K562 (cell line): Measurements from ENCODE around the gene ADPRH. TPM values are rescaled to one million over a fixed set of nuclear protein-coding genes. Genes with fewer than 3 reads are reported as not detected.

Experiments
- ARID2 ChIP-seq: fragments of 450-650 bp; IDR thresholded peaks from 2 replicates; pipeline ENCODE4 v1.6.1; 2017; ENCODE audit warnings: antibody characterized with exemption, mild to moderate bottlenecking
- BDP1 ChIP-seq: IDR thresholded peaks from 3 replicates; pipeline ENCODE4 v1.6.1; 2011; ENCODE audit not compliant: insufficient read length, insufficient read depth
- CBFA2T2 ChIP-seq: fragments of 450-650 bp; conservative IDR thresholded peaks from 2 replicates; pipeline ENCODE4 v1.6.1; 2017; ENCODE audit warnings: mild to moderate bottlenecking
- KLF10 ChIP-seq: fragments of 250-450 bp; sonication (Bioruptor Pico); IDR thresholded peaks from 2 replicates; pipeline ENCODE4 v1.6.1; 2021; ENCODE audit warnings: matching md5 sums
- MEF2A ChIP-seq: IDR thresholded peaks from 2 replicates; pipeline ENCODE4 v1.6.1; 2011; ENCODE audit warnings: low read depth, mild to moderate bottlenecking, low read length, moderate library complexity; ENCODE audit not compliant: control insufficient read depth
- NFE2L1 ChIP-seq: fragments of 450-650 bp; IDR thresholded peaks from 2 replicates; pipeline ENCODE4 v1.6.1; 2016; ENCODE audit warnings: missing genetic modification characterization, low read depth, mild to moderate bottlenecking, missing compliant biosample characterization, moderate library complexity, borderline replicate concordance
- NR2C2 ChIP-seq, 2 experiments: fragments of 200-800 bp in 1 of 2; sonication (Bioruptor generic) in 1 of 2; sonication (generic) in 1 of 2; formaldehyde crosslinking in 1 of 2; IDR thresholded peaks; 2 replicates each; pipeline versions ENCODE4 v1.6.1 to v1.8.0; 2016 to 2022; ENCODE audit warnings: mild to moderate bottlenecking in 1 of 2, missing compliant biosample characterization in 1 of 2, missing genetic modification characterization in 1 of 2, missing genetic modification reagents in 1 of 2
- POLR2AphosphoS5 ChIP-seq: IDR thresholded peaks from 2 replicates; pipeline ENCODE4 v1.6.1; 2011; ENCODE audit warnings: mild to moderate bottlenecking, low read depth, low read length, moderate library complexity; ENCODE audit not compliant: control insufficient read depth, insufficient read depth
- PTRF ChIP-seq: fragments of 450-650 bp; IDR thresholded peaks from 2 replicates; pipeline ENCODE4 v1.6.1; 2016; ENCODE audit warnings: mild to moderate bottlenecking, missing genetic modification characterization, missing compliant biosample characterization
- RBM25 ChIP-seq: fragments of 200-400 bp; formaldehyde crosslinking; IDR thresholded peaks from 2 replicates; pipeline ENCODE4 v1.6.1; 2018; ENCODE audit warnings: low read length, low read depth, moderate library complexity; ENCODE audit not compliant: severe bottlenecking
- RFX1 ChIP-seq: fragments of 450-650 bp; IDR thresholded peaks from 2 replicates; pipeline ENCODE4 v1.6.1; 2016; ENCODE audit warnings: mild to moderate bottlenecking, moderate library complexity
- RHOXF2B ChIP-seq: fragments of 250-450 bp; sonication (Bioruptor Pico); conservative IDR thresholded peaks from 2 replicates; pipeline ENCODE4 v1.5.1; 2021
- SAFB ChIP-seq: fragments of 200-400 bp; formaldehyde crosslinking; IDR thresholded peaks from 2 replicates; pipeline ENCODE4 v1.6.1; 2017; ENCODE audit warnings: low read depth, low read length, borderline replicate concordance
- TCF3 ChIP-seq: sonication (generic); formaldehyde crosslinking; IDR thresholded peaks from 2 replicates; pipeline ENCODE4 v1.4.0; 2020; ENCODE audit warnings: mild to moderate bottlenecking, missing genetic modification reagents
- XRCC3 ChIP-seq: fragments of 450-650 bp; IDR thresholded peaks from 2 replicates; pipeline ENCODE4 v1.6.1; 2017; ENCODE audit warnings: mild to moderate bottlenecking, moderate library complexity
- ZNF384 ChIP-seq: IDR thresholded peaks from 2 replicates; pipeline ENCODE4 v1.6.1; 2012; ENCODE audit warnings: low read depth, low read length, improper control_type of control experiment
- ZNF444 ChIP-seq: fragments of 250-450 bp; sonication (Bioruptor Pico); IDR thresholded peaks from 2 replicates; pipeline ENCODE4 v1.4.0; 2020; ENCODE audit warnings: mild to moderate bottlenecking, moderate library complexity
- ZNF586 ChIP-seq: fragments of 450-650 bp; formaldehyde crosslinking; conservative IDR thresholded peaks from 2 replicates; pipeline ENCODE4 v1.4.0; 2020; ENCODE audit warnings: mild to moderate bottlenecking, moderate library complexity
- ZZZ3 ChIP-seq: fragments of 450-650 bp; IDR thresholded peaks from 2 replicates; pipeline ENCODE4 v1.6.1; 2016; ENCODE audit warnings: antibody characterized with exemption, mild to moderate bottlenecking, moderate library complexity
- polyA plus RNA-seq, 8 experiments: library from polyadenylated mRNA; depleted of rRNA in 4 of 8; stranded (reverse) in 5 of 8; unstranded in 3 of 8; fragments of >200 nt; fragmentation: Nextera tagmentation in 2 of 8; fragmentation: Illumina TruSeq in 1 of 8; extraction: Ambion mirVana in 2 of 8; extraction: Trizol in 1 of 8; gene quantifications; 2 replicates each; pipeline versions ENCODE4 v1.2.1 to v1.2.3, GENCODE V29; 2011 to 2014; ENCODE audit warnings: inconsistent platforms in 1 of 8, missing spikeins in 1 of 8
- total RNA-seq, 7 experiments: library from RNA; depleted of rRNA in 6 of 7; stranded (reverse); fragments of >200 nt in 6 of 7; fragmentation: Illumina TruSeq in 2 of 7; extraction: Trizol in 2 of 7; gene quantifications; 2 replicates each; pipeline versions ENCODE4 v1.2.1 to v1.2.3, GENCODE V29; 2011 to 2021; ENCODE audit warnings: low replicate concordance in 1 of 7
- TF ChIP-seq, protein P1 (sequence below), 2 experiments: fragments of 450-650 bp in 1 of 2; sonication (generic) in 1 of 2; formaldehyde crosslinking in 1 of 2; IDR thresholded peaks in 1 of 2; conservative IDR thresholded peaks in 1 of 2; 2 replicates each; pipeline versions ENCODE4 v1.6.1 to v1.8.1; 2016 to 2023; ENCODE audit warnings: mild to moderate bottlenecking in 2 of 2, moderate library complexity in 2 of 2, inconsistent platforms in 1 of 2, missing genetic modification reagents in 1 of 2
- TF ChIP-seq, protein P2 (sequence below): fragments of 250-450 bp; sonication (Bioruptor Pico); IDR thresholded peaks from 2 replicates; pipeline ENCODE4 v1.4.0; 2020

ADPRH gene
- total and polyA plus RNA-seq, 9 of the 15 experiments (the other 6 are each of a cell fraction or from before 2014, with no cell fraction given) = 0.01 to 1.4 (median 0.65) TPM

DNA sequence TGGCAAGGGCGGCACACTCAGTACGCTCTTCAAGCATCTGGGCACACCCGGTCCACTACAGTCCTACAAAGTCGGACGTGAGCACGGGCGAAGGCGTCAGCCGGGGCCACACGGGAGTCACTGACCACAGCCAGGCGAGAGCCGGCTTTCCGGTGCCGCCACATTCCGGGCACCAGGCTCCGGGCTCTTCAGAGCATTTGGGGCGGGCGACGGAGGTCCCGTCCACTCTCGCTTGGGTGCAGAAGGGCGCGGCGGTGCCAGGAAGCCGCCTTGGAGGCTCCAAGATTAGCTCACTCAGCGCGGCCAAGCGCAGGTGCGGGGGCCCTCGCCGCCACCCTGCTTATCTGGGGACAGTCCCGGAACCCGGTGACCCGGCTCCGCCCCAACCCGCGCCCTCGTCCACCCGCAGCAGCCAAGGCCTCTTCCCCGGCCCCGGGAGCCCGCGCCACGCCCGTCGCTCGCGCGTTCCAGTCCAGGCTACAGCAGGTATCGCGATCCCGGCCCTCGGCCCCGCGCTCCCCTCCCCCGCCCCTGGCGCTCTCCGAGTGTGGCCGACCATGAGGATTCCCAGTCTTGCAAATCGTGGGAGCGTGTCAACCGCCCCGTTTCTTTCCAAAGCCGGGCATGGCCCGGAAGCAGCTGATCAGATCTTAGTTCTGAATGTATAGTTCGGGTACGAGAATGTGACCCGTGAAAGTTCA, at the start of gene ADPRH (continued):
- TF ChIP-seq, protein P1, sequence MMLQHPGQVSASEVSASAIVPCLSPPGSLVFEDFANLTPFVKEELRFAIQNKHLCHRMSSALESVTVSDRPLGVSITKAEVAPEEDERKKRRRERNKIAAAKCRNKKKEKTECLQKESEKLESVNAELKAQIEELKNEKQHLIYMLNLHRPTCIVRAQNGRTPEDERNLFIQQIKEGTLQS (IDR thresholded peaks at IDR 0.05) = no peak
- TF ChIP-seq, protein P1 (CRISPR knock-in tag; conservative IDR thresholded peaks at IDR 0.05) = no peak
- no peak for TF ChIP-seq MEF2A
- no peak for TF ChIP-seq ZNF384
- TF ChIP-seq, protein P2, sequence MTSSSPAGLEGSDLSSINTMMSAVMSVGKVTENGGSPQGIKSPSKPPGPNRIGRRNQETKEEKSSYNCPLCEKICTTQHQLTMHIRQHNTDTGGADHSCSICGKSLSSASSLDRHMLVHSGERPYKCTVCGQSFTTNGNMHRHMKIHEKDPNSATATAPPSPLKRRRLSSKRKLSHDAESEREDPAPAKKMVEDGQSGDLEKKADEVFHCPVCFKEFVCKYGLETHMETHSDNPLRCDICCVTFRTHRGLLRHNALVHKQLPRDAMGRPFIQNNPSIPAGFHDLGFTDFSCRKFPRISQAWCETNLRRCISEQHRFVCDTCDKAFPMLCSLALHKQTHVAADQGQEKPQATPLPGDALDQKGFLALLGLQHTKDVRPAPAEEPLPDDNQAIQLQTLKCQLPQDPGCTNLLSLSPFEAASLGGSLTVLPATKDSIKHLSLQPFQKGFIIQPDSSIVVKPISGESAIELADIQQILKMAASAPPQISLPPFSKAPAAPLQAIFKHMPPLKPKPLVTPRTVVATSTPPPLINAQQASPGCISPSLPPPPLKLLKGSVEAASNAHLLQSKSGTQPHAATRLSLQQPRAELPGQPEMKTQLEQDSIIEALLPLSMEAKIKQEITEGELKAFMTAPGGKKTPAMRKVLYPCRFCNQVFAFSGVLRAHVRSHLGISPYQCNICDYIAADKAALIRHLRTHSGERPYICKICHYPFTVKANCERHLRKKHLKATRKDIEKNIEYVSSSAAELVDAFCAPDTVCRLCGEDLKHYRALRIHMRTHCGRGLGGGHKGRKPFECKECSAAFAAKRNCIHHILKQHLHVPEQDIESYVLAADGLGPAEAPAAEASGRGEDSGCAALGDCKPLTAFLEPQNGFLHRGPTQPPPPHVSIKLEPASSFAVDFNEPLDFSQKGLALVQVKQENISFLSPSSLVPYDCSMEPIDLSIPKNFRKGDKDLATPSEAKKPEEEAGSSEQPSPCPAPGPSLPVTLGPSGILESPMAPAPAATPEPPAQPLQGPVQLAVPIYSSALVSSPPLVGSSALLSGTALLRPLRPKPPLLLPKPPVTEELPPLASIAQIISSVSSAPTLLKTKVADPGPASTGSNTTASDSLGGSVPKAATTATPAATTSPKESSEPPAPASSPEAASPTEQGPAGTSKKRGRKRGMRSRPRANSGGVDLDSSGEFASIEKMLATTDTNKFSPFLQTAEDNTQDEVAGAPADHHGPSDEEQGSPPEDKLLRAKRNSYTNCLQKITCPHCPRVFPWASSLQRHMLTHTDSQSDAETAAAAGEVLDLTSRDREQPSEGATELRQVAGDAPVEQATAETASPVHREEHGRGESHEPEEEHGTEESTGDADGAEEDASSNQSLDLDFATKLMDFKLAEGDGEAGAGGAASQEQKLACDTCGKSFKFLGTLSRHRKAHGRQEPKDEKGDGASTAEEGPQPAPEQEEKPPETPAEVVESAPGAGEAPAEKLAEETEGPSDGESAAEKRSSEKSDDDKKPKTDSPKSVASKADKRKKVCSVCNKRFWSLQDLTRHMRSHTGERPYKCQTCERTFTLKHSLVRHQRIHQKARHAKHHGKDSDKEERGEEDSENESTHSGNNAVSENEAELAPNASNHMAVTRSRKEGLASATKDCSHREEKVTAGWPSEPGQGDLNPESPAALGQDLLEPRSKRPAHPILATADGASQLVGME (CRISPR knock-in tag) = no peak
- TF ChIP-seq NFE2L1 = no peak
- no peak for TF ChIP-seq ARID2
- TF ChIP-seq TCF3 = peak; percentile 40
- TF ChIP-seq SAFB = 0 out of 2 replicates have a peak, but pooled peaks have one; percentile 19
- no peak for TF ChIP-seq BDP1
- TF ChIP-seq KLF10 (CRISPR knock-in tag) = no peak
- no peak for TF ChIP-seq RBM25
- no peak for TF ChIP-seq XRCC3
- no peak for TF ChIP-seq ZZZ3
- no peak for TF ChIP-seq RHOXF2B (CRISPR knock-in tag)
- TF ChIP-seq PTRF = no peak
- TF ChIP-seq RFX1 = no peak
- TF ChIP-seq ZNF586 (CRISPR knock-in tag) = no peak
- no peak for TF ChIP-seq ZNF444 (CRISPR knock-in tag)
- no peak for TF ChIP-seq CBFA2T2
- no peak for TF ChIP-seq NR2C2 (CRISPR knock-in tag; IDR thresholded peaks at IDR 0.05)
- TF ChIP-seq NR2C2 (tag; IDR thresholded peaks at IDR 0.05) = 0 out of 2 replicates have a peak, but pooled peaks have one; percentile 31
- 0 out of 2 replicates have a peak, but pooled peaks have one; percentile 21 for TF ChIP-seq POLR2AphosphoS5
